PC-9 (cell line): Measurements from ENCODE around the gene DNAH11. TPM values are rescaled to one million over a fixed set of nuclear protein-coding genes. Genes with fewer than 3 reads are reported as not detected.

Source experiments
- BruUV-seq: library from RNA; stranded (reverse); fragments of 400-500 nt; replicated peaks from 2 replicates; lab custom pipeline; 2021; lab: Mats Ljungman, UMichigan
- CTCF ChIA-PET: fragments of 300-600 bp; sonication (Branson Sonifier 250); formaldehyde crosslinking; loops from one replicate; lab custom pipeline; 2022; ENCODE audit warnings: antibody characterized with exemption; lab: Charles Lee
- POLR2A ChIA-PET: fragments of 300-600 bp; sonication (Branson Sonifier 250); formaldehyde crosslinking; loops from one replicate; lab custom pipeline; 2022; ENCODE audit warnings: antibody characterized with exemption; ENCODE audit not compliant: unreplicated experiment; lab: Charles Lee
- DNase-seq, 2 experiments: peaks; one replicate each; pipeline versions ENCODE4 v3.0.0 to v3.0.0-alpha.2; 2015 to 2022; ENCODE audit warnings: mixed read lengths in 1 of 2
- H2AFZ ChIP-seq: fragments of 200-600 bp; sonication (generic); 2 replicates; pipeline ENCODE4 v1.8.1; 2017; ENCODE audit warnings: antibody characterized with exemption
- H3F3A ChIP-seq: fragments of 200-600 bp; sonication (generic); 2 replicates; pipeline ENCODE4 v1.8.1; 2017; ENCODE audit warnings: antibody characterized with exemption, mild to moderate bottlenecking, low read depth; ENCODE audit not compliant: insufficient read depth
- H3K27ac ChIP-seq: fragments of 200-600 bp; sonication (generic); 2 replicates; pipeline ENCODE4 v1.6.1; 2016; ENCODE audit warnings: mixed run types
- H3K27me3 ChIP-seq: fragments of 200-600 bp; sonication (generic); 2 replicates; pipeline ENCODE4 v1.6.1; 2016; ENCODE audit warnings: low read depth, mixed run types; ENCODE audit not compliant: insufficient read depth
- H3K36me3 ChIP-seq: fragments of 200-600 bp; sonication (generic); 2 replicates; pipeline ENCODE4 v1.6.1; 2016; ENCODE audit warnings: low read depth, mixed run types
- H3K4me1 ChIP-seq: fragments of 200-600 bp; sonication (generic); replicated peaks from 2 replicates; pipeline ENCODE4 v1.6.1; 2016; ENCODE audit warnings: mixed run types; ENCODE audit not compliant: insufficient read depth
- H3K4me2 ChIP-seq: fragments of 200-600 bp; sonication (generic); 2 replicates; pipeline ENCODE4 v1.6.1; 2017; ENCODE audit warnings: mixed run types
- H3K4me3 ChIP-seq: fragments of 200-600 bp; sonication (generic); 2 replicates; pipeline ENCODE4 v1.6.1; 2016; ENCODE audit warnings: mixed run types
- H3K79me2 ChIP-seq: fragments of 200-600 bp; sonication (generic); 2 replicates; pipeline ENCODE4 v1.6.1; 2017; ENCODE audit warnings: low read depth, mixed run types
- H3K9me2 ChIP-seq: fragments of 200-600 bp; sonication (generic); 2 replicates; pipeline ENCODE4 v1.8.1; 2017; ENCODE audit warnings: mild to moderate bottlenecking; ENCODE audit not compliant: insufficient read depth
- H3K9me3 ChIP-seq: fragments of 200-600 bp; sonication (generic); 2 replicates; pipeline ENCODE4 v1.8.1; 2016; ENCODE audit warnings: low read depth; ENCODE audit not compliant: insufficient read depth
- H4K20me1 ChIP-seq: fragments of 200-600 bp; sonication (generic); 2 replicates; pipeline ENCODE4 v1.8.1; 2017; ENCODE audit not compliant: insufficient read depth
- CTCF ChIP-seq: fragments of 200-600 bp; sonication (generic); conservative IDR thresholded peaks from 2 replicates; pipeline ENCODE4 v1.6.1; 2017; ENCODE audit warnings: mixed run types, antibody characterized with exemption, mild to moderate bottlenecking, moderate library complexity
- EZH2 ChIP-seq: fragments of 200-600 bp; sonication (generic); IDR thresholded peaks from 2 replicates; pipeline ENCODE4 v1.8.0; 2017; ENCODE audit warnings: antibody characterized with exemption, low read depth
- intact Hi-C: fragments of 100-400 bp; cut with micrococcal nuclease; formaldehyde crosslinking; loops from one replicate; pipeline ENCODE4 v1.10.0; 2022; ENCODE audit not compliant: unreplicated experiment
- total RNA-seq: library from RNA; stranded (reverse); gene quantifications from 2 replicates; pipeline ENCODE4 v1.2.3, GENCODE V29; 2021

The DNAH11 gene
- total RNA-seq, 1 experiment from 2014 or later, result not detected

- Histone ChIP-seq H3K27me3 (no peaks in the 10 kb centered on the region), H4K20me1 (no peaks in the 10 kb centered on the region), H3K9me3 (peaks cover 5% of the 10 kb centered on the region; the same call in 1 of the 2 replicates), H3K9me2 (no peaks in the 10 kb centered on the region), H3K36me3 (no peaks in the 10 kb centered on the region), H3K4me3 (no peak overlapping the region), H2AFZ (no peak overlapping the region), H3K79me2 (no peaks in the 10 kb centered on the region), H3K4me1 (peaks cover 21% of the 10 kb centered on the region), H3K4me2 (no peak overlapping the region), H3F3A (no peaks in the 10 kb centered on the region), H3K27ac (no peak overlapping the region)
- ChIA-PET CTCF (no interaction called here), POLR2A (interaction anchor here (0.6 kb wide), 1 partner anchor 213 kb away, joined by 5 read pairs; the partner anchor contains the start of gene SP4)
- BruUV-seq, result no TSS peak
- no peak for DNase-seq
- intact Hi-C loops, result no loop called here
- TF ChIP-seq EZH2, result no peak
- TF ChIP-seq CTCF, result no peak
Measured at GRCh38 chr7:21641546-21641945, 98.7 kb downstream of the DNAH11 start.

GRCh38 chr7:21642422-21642821 lies 99.6 kb downstream of the DNAH11 start:
- ChIA-PET CTCF (no interaction called here), POLR2A (no interaction called here)
- H4K20me1 ChIP-seq, result no peaks in the 10 kb centered on the region
- TF ChIP-seq EZH2 (no peak), CTCF (no peak)
- BruUV-seq, result no TSS peak
- DNase-seq, result no peak
- H3K27me3 ChIP-seq, result no peaks in the 10 kb centered on the region
- no peak overlapping the region for H3K4me2 ChIP-seq
- H3F3A ChIP-seq, result no peaks in the 10 kb centered on the region
- intact Hi-C loops, result no loop called here
- peaks cover 21% of the 10 kb centered on the region for H3K4me1 ChIP-seq
- H3K4me3 ChIP-seq, result no peak overlapping the region
- H3K9me3 ChIP-seq, result peaks cover 11% of the 10 kb centered on the region
- no peaks in the 10 kb centered on the region for H3K79me2 ChIP-seq
- H3K27ac ChIP-seq, result no peak overlapping the region
- no peaks in the 10 kb centered on the region for H3K9me2 ChIP-seq
- H3K36me3 ChIP-seq, result no peaks in the 10 kb centered on the region
- H2AFZ ChIP-seq, result no peak overlapping the region

GRCh38 chr7:21651697-21652096 lies 108.9 kb downstream of the DNAH11 start:
- Histone ChIP-seq H3K9me3 (peaks cover 12% of the 10 kb centered on the region; the same call in 1 of the 2 replicates), H3K36me3 (no peaks in the 10 kb centered on the region), H3K27me3 (no peaks in the 10 kb centered on the region; the same call in 1 of the 2 replicates), H3K27ac (no peak overlapping the region), H3K4me3 (no peak overlapping the region), H3K79me2 (no peaks in the 10 kb centered on the region), H4K20me1 (no peaks in the 10 kb centered on the region), H3K9me2 (no peaks in the 10 kb centered on the region), H3F3A (no peaks in the 10 kb centered on the region), H2AFZ (no peak overlapping the region), H3K4me1 (no peaks in the 10 kb centered on the region), H3K4me2 (no peak overlapping the region)
- BruUV-seq, result no TSS peak
- intact Hi-C loops, result no loop called here
- ChIA-PET CTCF (no interaction called here), POLR2A (no interaction called here)
- DNase-seq, result no peak
- TF ChIP-seq EZH2, result no peak
- TF ChIP-seq CTCF, result no peak
